Measurements from ENCODE around the gene MBP.

Gene MBP

DNA sequence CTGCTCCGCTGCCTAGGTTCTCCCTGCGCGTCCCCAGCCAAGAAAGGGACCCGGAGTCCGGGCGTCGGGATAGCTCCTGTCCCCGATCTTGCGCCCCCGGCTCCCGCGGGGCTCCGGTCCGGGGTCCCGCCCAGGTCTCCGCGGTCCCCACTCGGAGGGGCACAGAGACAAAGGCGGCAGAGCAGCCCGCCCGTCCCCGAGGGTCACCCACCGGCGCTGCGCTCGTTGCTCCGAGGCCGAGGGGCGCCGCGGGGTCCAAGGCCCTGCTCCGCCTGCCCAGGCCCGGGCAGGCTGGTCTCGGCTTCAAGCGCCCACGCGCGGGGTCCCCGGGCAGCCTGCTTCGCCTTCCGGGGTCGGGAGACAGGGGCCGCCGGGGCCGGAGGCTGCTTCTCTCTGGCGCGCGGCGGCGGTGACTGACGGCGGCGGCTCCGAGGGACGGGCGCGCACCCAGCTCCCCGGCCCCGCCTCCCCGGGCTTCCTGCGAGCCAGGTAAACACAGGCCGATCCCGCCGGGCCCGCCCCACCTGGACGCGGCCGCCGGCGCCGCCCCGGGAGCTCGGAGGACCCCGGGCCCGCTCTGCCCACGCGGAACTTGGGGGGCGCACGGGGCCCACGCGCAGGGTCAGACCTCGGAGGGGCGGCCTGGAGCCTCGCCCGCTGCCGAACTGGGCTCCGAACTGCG, at the start of gene MBP:
TSS of gene MBP (minus strand) at position 415 of the 682 bp plus-strand sequence. CDS start 27,522 bp downstream, outside the sequence.
- DNase-seq (ENCODE audit: low read depth): no peak

DNA sequence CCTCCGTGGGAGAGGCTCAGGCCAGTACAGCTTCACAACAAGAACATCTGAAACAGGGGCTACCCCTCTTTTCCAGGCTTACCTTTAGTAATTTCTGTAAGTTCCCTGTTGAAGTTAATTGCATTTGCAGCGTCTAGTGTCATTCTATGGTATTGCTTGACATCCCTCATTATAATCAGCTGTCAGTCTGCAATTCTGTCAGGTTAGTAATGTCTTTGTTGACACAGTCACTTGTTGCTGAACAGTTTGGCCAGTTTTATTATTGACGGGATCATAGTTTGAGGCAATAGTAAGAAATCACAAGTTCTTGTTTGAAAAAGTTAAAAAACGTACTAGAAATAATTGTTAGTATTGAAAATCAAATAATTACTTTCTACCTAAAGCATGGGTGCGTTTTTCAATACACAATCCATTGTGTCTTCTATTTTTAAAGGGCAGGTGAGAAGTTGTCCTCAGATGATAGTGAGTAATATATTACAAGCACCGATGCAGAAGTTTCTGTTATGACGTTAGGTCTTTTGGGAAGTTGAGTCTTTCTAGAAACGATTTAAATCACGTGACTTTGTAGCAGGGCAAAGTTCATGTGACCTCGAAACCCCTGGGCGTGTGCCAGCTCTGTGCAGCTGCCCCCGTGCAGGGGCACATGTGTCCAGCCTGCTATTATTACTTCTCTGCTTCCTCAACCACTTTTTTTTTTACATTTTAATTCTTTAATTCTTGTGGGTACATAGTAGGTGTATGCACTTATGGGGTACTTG, 49.5 kb upstream of the MBP start:
- no peak for DNase-seq (ENCODE audit: low read depth)

DNA sequence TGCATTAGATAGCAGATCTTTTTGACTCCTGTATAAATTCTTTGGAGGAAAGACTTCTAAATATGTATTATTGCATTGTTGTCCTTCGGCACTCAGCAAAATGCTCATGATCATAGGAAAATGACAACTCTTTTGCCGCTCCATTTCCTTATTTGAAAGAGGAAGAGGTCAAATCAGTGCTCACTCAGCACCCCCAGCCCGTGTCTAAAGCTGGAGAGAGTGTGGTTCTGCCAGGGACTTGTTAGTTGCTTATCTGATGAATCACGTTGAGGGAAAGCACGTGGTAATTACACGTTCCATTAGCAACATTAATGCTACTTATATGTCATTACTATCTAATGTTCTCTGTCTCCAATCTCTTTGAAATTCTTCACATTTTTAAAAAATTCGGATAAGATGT, 46.0 kb upstream of the MBP start:
- DNase-seq (ENCODE audit: low read depth): no peak

DNA sequence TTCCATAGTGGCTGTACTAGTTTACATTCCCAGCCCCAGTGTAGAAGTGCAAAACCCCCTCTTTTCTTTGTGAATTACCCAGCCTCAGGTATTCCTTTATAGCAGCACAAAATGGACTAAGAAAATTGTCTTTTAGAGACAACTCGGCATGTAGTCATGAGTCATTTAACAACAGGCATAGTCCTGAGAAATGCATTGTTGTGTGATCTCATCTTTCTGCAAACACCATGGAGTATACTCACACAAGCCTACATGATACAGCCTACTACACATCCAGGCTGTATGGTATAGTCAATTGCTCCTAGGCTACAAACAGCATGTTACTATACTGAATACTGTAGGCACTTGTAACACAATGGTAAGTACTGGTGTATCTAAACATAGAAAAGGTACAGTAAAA, 44.4 kb upstream of the MBP start:
- DNase-seq (ENCODE audit: low read depth): no peak

DNA sequence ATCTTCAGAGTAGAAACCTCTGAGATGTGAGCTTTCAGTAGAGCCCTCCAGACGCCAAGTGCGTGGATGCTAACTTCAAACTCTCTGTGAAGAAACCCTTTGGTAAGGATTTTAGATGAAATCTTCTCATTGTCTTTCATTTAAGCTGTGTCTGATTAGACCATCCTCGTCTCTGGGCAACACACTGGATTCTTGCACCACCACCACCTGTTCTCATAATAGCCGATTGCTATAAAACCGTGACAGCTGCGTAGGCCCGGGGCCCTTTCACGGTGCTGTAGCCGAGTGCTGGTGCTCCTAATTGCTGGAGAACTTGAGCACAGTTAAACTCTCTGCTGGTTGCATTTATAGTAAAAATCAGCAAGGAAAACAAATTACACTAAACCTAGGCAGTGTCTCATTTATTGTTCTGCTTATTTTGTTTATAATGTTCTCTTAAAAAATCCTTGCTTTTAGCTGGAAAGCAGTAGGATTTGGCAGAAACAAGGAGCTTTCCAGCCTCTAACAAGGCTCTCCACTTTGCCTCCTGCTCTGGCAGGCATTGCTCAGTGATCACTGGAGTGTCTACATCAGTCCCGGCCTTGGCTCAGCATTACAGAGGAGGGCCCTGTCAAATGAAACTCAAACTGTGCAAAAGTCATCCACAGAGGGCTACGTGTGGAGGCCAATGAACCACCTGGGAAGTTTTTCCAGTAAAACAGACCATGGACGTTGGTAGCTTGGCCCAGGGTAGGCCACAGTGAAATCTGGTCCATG, 40.9 kb upstream of the MBP start:
- DNase-seq (ENCODE audit: low read depth): no peak

DNA sequence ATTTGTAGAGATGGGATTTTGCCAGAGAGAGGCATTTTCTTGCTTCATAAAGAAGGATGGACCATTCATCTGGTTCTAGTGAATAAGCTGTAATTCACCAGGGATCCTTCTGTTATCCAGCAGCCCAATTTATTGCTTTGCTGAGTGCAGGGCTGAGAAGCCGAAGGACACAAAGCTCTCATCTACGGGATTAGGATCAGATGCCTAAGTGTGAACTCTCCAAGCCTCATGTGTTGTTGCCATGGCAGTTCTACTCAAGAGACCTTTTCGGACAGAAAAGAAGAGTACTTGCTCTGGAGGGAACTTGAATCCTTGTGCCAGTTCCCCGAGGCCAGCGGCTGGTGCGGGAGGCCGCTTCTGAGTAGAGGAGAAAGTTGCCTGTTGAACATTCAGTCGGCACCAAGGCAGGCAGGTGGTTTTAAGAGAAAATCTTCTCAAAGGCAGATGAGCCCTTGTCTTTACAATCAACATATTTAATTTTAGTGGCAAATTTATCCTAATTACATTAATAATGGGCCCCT, 38.4 kb upstream of the MBP start:
- DNase-seq (ENCODE audit: low read depth): no peak

DNA sequence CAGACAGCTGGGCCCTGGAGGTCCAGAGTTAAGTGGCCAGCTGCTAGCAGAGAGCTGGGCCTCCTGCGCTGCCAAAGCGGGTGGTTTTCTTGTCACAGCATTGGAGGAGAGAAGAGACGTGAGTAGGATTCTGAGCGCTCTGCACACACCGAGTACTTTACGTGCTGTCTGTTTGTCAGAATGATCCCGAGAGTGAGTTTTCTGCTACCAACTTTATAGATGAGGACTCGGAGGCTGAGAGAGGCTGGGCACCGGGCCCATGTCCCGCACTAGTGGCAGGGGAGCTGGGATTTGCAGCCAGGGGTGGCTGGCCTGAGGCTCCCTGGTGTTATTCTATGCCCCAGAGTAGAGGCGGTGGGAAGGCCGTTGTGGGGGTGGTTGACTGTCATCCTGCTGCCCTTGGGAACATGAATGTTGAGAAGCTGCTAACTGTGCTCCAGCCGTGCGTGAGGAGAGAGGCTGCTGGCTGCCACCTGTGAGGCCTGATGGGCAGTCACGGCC, 36.3 kb upstream of the MBP start:
- no peak for DNase-seq (ENCODE audit: low read depth)

DNA sequence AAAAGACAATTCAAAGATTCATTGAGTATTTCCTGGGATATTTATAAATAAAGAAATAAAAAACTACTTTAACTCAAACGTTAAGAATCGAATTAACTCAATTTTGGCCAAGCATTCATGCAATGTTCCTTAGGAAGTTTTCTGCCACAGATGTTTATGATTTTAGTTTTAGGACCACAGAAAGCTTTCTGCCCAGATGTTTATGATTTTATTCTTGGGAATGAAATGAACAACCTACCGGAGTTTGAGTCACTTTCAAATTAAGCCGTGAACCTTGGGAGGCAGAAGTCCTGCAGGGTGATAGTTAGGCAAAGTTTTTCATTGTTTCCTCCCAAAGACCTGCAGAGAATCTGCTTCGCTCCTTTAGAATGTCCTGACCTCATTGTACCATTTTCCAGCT, 34.7 kb upstream of the MBP start:
- DNase-seq (ENCODE audit: low read depth): no peak

DNA sequence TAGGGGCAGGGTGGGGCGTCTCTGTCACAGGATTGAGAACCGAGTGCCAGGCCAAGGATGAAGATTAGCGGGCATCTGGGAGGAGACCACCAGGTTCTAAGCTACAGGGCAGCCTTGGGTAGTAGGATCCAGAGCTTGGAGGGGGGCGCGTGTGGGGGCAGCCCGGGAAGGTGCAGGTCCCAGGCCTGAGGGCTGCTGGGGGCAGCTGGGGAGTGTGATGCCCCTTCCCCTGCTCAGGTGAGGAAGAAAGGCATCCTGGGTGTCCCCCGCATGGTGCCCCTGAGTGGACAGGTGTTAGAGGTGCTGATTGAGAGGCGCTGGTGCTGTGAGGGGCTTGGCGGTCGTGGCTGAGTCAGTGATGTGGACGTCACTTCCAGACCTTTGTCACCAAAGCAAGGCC, 33.9 kb upstream of the MBP start:
- DNase-seq (ENCODE audit: low read depth): no peak

DNA sequence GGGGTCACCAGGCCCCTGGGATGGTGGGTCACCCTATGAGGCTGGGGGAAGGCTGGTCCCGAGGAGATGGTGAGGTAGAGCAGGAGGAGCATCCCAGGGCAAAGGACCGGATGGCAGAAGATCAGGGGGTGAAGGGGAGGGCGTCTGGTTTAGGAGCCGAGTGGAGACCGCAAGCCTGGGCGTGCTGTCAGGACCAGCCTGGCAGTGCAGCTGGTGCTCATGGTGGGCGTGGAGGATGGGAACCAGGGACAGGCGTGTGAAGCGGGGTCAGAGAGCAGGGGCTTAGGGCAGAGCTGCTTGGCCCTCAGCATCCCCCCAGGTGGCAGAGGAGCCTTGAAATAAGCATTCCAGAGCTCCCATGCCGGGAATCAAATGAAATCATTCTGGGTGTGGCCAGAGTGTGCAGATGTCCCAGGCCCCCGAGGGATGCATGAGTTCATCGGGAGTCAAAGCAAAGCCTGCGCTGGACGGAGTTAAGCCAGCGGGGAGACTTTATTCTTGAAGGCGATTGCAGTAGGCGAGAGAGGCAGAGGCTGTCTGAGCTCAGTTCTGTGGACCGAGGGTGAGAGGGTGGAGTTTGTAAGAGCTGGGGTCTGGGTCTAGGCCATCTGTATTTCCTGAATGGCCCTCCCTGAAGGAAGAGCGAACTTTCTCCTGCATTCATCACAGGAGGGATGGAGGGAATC, 33.1 kb upstream of the MBP start:
- DNase-seq (ENCODE audit: low read depth): no peak

DNA sequence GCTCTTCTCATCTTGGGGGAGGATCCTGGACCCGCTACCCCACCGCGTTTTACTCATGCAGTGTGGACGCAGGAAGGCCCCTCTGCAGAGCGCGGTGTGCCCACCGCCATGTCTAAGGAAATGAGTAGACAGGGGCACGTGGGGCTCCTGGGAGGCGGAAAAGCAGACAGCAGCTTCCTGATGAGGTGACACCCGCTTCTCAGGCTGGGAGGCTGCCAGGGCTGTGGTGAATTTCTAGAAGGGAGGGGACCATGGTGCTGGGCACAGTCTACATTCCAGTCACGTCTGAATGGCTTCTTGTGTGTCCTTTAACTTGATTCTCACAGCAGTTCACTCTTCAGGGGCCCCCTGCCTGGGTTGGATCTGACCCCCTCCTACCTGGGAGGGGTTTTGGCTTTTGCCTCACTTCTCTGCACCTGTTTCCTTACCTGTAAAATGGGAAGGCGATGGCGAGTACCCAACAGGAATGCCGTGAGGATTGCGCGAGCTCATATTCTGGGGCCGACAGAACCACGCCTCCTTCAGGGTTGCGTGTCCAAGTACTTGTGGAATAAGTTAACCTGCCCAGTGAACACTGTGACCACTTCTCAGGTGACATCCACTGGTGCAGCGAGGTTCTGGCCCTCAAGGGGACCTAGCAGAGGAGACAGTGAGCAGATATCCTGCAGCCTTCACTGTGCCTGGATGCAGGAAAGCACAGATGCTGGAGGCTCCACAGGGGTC, 32.3 kb upstream of the MBP start:
- DNase-seq (ENCODE audit: low read depth): no peak

DNA sequence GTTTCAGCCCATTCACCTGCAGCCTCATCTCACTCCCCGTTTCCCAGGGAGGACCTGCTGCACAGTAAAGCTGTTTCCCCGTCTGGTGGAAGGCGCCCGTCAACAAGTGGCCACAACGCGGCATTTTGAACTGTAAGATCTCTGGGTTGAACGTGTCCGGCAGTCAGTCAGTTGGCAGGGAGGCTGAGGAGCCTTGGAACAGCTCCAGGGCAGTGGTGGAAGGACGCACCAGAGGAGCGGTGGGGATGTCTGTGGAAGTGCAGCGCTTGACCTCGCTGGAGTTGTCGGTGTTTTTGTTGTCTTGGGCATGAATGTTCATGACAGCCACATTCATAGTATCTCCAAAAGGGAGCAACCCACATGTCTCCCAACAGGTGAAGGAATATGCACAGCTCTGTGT, 31.4 kb upstream of the MBP start:
- no peak for DNase-seq (ENCODE audit: low read depth)

DNA sequence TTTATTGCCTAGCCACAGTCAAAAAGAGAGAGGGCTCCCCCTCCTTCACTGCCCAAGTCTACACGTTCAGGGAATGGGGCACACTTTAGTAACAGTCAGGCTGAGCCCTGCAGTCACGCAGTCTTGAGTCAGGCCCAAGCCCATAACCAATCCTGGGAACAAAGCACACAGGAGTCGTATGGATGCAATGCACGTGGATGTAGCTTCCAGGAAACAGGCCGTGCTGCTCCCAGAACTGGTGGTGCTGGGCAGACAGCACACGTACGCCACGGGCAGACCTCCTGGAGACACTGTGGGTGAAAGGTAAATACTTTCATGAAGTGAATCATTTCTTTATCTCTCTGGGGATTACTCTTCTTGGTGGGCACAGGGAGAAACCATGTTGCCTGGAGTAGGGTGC, 30.0 kb upstream of the MBP start:
- DNase-seq (ENCODE audit: low read depth): no peak

DNA sequence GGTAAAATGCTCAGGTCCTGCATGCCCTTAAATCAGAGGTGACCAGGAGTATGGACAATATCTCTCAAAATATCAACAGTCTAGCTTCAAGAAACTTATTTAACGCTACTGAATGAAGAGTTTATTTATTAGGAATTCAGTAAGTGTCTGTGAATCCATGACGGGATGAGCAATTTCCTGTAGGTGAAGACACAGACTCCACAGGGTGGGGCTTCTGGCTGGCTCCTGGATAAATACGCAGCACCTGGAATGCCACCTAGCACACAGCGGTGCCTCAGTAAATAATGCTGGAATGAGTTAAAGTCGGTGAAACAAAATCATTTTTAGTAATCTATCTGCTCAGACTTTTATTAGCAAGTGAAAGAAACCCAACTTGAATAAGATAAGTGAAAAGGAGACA, 29.4 kb upstream of the MBP start:
- no peak for DNase-seq (ENCODE audit: low read depth)

DNA sequence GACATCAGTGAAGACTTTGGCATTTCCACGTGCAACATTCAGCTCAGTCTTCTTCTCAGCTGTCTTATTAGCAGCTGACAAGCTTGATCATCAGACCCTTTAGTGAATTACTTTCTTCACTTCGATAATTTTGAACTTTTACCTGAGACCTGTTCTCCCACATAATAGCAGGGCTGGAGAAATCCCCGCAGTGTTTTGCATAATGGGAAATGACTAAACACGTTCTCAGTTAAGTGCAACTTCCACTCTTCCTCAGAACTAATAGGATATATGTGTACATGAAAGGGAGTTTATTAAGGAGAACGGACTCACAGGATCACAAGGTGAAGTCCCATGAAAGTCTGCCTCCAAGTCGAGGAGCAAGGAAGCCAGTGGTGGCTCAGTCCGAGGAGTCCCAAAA, 28.8 kb upstream of the MBP start:
- DNase-seq (ENCODE audit: low read depth): no peak

DNA sequence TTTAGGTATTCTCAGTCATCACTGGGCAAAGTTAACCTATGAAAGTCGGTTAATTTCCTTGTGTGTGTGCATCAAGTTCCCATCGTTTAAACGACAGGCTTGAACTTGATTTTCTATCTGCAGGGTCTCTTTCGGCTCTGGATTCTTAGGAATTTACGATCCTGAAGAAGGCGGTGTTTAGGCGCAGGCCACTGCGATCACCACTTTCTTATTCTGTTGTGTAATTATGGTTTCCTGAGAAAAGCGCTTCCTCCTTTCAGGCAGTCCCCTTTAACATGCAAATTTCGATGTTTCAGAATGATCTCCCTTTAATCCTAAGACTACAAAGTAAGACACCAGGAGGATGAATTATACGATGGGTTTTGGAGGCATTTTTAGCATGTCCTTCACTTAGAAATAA, 27.9 kb upstream of the MBP start:
- DNase-seq (ENCODE audit: low read depth): no peak

DNA sequence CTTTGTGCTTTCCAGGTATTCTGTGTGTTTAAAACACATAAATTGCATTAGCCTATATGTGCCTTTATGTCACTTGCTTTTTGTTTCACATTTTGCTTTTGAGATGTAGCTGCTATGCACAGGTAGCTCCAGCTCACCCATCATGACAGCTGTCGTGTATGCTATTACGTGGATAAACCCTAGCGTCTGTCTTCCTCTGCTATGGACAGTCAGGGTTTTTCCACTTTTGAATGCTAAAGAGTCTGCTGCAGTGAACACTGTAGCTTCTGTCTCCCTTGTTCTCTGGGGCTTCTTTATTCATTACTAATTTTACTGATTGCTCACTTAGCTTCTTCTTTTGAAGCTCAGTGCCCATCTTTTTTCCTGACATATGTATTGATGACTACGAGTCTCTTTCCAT, 24.7 kb upstream of the MBP start:
- no peak for DNase-seq (ENCODE audit: low read depth)

DNA sequence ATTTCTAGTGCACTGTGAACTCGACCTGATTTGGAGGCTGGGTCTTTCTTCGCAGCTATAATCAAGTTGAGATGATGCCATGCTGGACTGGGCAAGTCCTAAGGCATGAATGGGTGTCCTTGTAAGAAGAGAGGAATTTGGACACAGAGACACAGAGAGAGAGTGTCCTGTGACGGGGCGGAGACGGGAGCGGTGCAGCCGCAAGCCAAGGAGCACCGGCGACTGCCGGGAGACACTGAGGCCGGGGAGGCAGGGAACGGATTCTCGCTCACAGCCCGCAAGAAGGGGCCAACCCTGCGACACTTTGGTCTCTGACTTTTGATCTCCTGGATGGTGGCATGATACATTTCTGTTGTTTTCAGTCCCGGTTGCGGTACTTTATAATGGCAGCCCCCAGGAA, 22.4 kb upstream of the MBP start:
- DNase-seq (ENCODE audit: low read depth): no peak

DNA sequence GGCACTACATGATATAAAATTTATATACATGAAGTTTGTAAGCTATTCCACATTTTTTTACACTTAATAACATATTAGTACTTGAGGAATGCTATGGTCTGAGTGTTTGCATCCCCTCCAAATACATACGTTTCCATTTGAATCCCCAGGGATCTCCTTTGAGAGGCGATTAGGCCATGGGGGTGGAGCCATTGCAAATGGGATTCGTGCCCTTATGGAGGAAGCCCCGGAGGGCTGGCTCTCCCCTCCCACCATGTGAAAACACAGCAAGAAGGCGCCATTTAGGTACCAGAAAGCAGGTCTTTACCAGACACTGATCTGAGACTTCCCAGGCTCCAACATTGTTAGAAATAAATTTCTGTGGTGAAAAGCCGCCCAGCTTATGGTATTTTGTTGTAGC, 20.8 kb upstream of the MBP start:
- DNase-seq (ENCODE audit: low read depth): no peak

DNA sequence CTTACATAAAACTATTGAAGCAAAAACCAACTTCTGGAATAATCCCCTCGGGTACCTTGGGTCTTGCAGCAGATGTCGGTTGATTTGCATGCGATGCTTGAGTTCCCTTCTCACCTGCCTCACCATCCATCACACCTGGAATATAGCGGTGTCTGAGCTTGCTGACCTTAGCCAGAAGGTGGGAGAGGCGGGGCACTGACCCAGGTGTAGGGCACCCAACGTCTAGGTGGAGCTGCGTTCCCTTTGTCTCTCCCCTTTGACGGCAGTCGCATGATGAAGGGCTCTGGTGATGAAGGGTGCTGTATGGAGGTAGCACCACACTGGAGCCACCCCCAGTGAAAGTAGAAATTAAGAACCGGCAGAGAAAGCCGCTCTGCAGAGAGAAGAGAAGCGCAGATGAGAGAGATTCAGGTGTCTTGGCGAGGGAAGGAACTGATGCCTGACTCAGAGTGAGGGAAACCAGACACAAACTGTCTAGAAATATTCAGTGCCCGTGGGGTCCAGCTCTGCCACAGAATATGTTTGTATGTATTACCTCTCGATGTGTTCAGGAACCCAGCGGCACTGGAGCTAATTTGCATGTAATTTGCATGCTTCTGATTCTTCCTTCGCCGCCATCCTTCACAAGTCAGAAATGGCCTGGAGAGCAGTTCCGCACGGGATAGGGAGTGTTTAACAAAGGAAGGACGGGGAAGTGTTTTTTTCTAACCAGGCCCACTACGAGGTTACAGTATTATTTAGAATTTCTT, 19.4 kb upstream of the MBP start:
- DNase-seq (ENCODE audit: low read depth): no peak

Data from CMK (cell line).